D721Med (cell line): ENCODE measurements around the gene TENM4.

Experiments
- DNase-seq: peaks from one replicate; pipeline ENCODE4 v3.0.0; 2011; ENCODE audit warnings: low spot score; ENCODE audit not compliant: insufficient read length
- FAIRE-seq: peaks from 2 replicates; lab custom pipeline; 2011; peaks lifted over from hg19 to GRCh38; lab: Jason Lieb, UNC
- TF ChIP-seq, protein P1 (sequence below): IDR thresholded peaks from 2 replicates; pipeline ENCODE4 v1.5.1; 2012; ENCODE audit warnings: mild to moderate bottlenecking, control low read depth; ENCODE audit not compliant: insufficient read depth; ENCODE audit errors: missing control alignments

Gene TENM4

GRCh38 chr11:79352349-79352703 lies 88.5 kb downstream of the TENM4 start:
- DNase-seq (no peak), FAIRE-seq (no peak)
- TF ChIP-seq, protein P1, sequence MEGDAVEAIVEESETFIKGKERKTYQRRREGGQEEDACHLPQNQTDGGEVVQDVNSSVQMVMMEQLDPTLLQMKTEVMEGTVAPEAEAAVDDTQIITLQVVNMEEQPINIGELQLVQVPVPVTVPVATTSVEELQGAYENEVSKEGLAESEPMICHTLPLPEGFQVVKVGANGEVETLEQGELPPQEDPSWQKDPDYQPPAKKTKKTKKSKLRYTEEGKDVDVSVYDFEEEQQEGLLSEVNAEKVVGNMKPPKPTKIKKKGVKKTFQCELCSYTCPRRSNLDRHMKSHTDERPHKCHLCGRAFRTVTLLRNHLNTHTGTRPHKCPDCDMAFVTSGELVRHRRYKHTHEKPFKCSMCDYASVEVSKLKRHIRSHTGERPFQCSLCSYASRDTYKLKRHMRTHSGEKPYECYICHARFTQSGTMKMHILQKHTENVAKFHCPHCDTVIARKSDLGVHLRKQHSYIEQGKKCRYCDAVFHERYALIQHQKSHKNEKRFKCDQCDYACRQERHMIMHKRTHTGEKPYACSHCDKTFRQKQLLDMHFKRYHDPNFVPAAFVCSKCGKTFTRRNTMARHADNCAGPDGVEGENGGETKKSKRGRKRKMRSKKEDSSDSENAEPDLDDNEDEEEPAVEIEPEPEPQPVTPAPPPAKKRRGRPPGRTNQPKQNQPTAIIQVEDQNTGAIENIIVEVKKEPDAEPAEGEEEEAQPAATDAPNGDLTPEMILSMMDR, result no peak

DNA sequence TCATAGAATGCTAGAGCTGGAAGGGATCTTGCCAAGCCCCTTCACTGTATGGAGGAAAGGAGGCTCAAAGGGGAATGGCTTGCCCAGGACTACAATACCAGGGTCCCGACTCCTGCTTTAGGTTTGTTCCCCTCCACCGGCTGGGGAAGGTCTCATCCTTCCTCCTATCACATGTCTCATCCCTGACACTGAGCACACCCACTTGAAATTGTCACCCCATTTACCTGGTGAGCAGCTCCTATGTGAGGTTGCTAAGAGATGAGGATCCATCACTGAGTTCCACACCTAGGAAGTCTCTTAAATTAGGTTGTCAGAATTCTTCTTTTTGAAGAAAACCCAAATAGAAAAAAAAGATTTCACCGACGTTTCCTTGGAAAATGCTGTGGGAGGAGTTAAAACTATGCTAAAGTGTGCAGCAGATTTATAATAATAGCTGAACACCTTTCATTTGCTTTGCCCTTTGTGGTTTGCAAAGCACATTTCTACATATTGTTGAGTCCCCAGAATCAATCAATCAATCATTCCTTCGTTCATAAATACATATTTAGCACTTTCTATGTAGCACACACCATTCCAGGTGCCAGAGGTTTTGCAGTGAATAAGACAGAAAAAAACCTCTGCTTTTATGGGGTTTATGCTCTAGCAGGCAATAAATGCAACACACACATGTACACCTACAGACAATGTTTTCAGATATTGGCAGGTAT lies 91.7 kb downstream of the TENM4 start:
- TF ChIP-seq, protein P1, result no peak
- FAIRE-seq, result no peak
- DNase-seq, result no peak

DNA sequence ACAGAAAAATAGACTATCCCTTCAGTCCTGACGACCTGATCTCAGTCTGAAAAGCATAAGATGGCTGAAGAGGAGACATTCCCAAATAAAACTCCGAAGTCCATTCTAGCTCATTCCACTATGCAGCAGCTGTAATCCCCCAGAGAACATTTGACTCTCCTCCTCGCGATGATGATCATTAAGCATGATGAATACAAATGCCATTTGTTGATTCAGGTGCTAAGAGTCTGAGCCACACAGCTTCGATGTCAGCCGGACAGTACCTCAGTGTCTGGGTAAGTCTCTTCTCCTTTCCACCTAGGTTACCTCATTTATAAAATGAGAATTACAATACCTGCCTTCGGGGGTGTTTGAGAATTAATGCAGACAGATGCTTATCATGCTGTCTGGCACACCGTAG lies 94.8 kb downstream of the TENM4 start:
- TF ChIP-seq, protein P1, result no peak
- DNase-seq (no peak), FAIRE-seq (no peak)

- DNase-seq (no peak), FAIRE-seq (no peak)
- TF ChIP-seq, protein P1, result no peak
Measured at GRCh38 chr11:79344753-79345294, 96.0 kb downstream of the TENM4 start.

GRCh38 chr11:79342686-79343085 lies 98.1 kb downstream of the TENM4 start:
- TF ChIP-seq, protein P1, result no peak
- no peak for FAIRE-seq
- DNase-seq, result no peak

GRCh38 chr11:79342236-79342635 lies 98.6 kb downstream of the TENM4 start:
- TF ChIP-seq, protein P1, result no peak
- FAIRE-seq (no peak), DNase-seq (no peak)

DNA sequence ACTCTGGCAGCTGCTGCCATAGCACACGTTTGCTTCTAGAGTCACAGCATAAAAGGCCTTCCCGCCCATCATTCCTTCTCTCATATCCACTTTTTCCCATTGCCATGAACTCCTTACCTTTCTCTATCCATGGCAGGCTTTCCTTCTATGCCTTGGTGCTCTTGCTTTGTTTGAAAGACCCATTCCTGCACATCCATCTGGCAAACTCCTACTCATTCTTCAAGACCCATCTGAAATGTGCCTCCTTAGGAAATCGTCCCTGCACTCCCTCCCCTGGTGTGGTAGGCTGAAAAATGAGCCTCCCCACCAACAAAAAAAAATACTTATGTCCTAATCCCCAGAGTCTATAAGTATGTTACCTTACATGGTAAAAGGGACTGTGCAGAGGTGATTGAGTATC lies 100.3 kb downstream of the TENM4 start:
- no peak for DNase-seq
- TF ChIP-seq, protein P1, result no peak
- no peak for FAIRE-seq
